IMR-90 (cell line): ENCODE results near the gene ANKRD31. TPM values are rescaled to one million over a fixed set of nuclear protein-coding genes. Genes with fewer than 3 reads are reported as not detected.

Source experiments
- ATAC-seq: fragments of 200-7000 bp; cut with Tn5 transposase; 2 replicates; pipeline ENCODE4 v1.9.1; 2020; ENCODE audit warnings: low read depth, mild to moderate bottlenecking, moderate library complexity
- BruUV-seq: library from RNA; stranded (reverse); fragments of 400-500 nt; replicated peaks from 2 replicates; lab custom pipeline; 2021; lab: Mats Ljungman, UMichigan
- CTCF ChIA-PET: fragments of 300-600 bp; formaldehyde crosslinking; extraction: SDS; loops from one replicate; lab custom pipeline; 2021; ENCODE audit warnings: antibody characterized with exemption; lab: Yijun Ruan, JAX
- POLR2A ChIA-PET: fragments of 300-600 bp; sonication (Branson Sonifier 250); formaldehyde crosslinking; loops from one replicate; lab custom pipeline; 2022; ENCODE audit warnings: antibody characterized with exemption; ENCODE audit not compliant: unreplicated experiment; lab: Charles Lee
- DNase-seq: peaks from one replicate; pipeline ENCODE4 v3.0.0; 2013
- H2AFZ ChIP-seq: replicated peaks from 2 replicates; pipeline ENCODE3; 2013; ENCODE audit warnings: low read length, mild to moderate bottlenecking; ENCODE audit not compliant: poor library complexity
- H2AK5ac ChIP-seq: 2 replicates; pipeline ENCODE4 v1.6.1; 2013; ENCODE audit warnings: low read depth, low read length, inconsistent platforms
- H2AK9ac ChIP-seq: replicated peaks from 2 replicates; pipeline ENCODE3; 2013; ENCODE audit warnings: mild to moderate bottlenecking, low read depth, low read length, moderate library complexity; ENCODE audit not compliant: poor library complexity
- H2BK120ac ChIP-seq: 2 replicates; pipeline ENCODE4 v1.6.1; 2013; ENCODE audit warnings: low read depth, low read length, inconsistent platforms
- H2BK15ac ChIP-seq: 3 replicates; pipeline ENCODE4 v1.6.1; 2013; ENCODE audit warnings: low read depth, low read length, inconsistent platforms
- H2BK20ac ChIP-seq: 2 replicates; pipeline ENCODE4 v1.6.1; 2013; ENCODE audit warnings: low read depth, mild to moderate bottlenecking, inconsistent platforms, low read length, moderate library complexity
- H2BK5ac ChIP-seq: 2 replicates; pipeline ENCODE4 v1.6.1; 2013; ENCODE audit warnings: mild to moderate bottlenecking, low read depth, low read length, inconsistent platforms; ENCODE audit not compliant: poor library complexity, severe bottlenecking
- H3K14ac ChIP-seq: replicated peaks from 2 replicates; pipeline ENCODE4 v1.6.1; 2013; ENCODE audit warnings: low read depth, low read length, inconsistent platforms
- H3K18ac ChIP-seq: 2 replicates; pipeline ENCODE4 v1.6.1; 2013; ENCODE audit warnings: low read depth, low read length, control low read depth
- H3K23ac ChIP-seq: 2 replicates; pipeline ENCODE4 v1.6.1; 2013; ENCODE audit warnings: low read depth, low read length, inconsistent platforms
- H3K27ac ChIP-seq: 2 replicates; pipeline ENCODE4 v1.5.1; 2013; ENCODE audit warnings: mild to moderate bottlenecking, control low read depth, low read length; ENCODE audit not compliant: insufficient read depth
- H3K27me3 ChIP-seq: 2 replicates; pipeline ENCODE4 v1.6.1; 2013; ENCODE audit warnings: low read length; ENCODE audit not compliant: control insufficient read depth, insufficient read depth
- H3K36me3 ChIP-seq: 2 replicates; pipeline ENCODE4 v1.6.1; 2013; ENCODE audit warnings: low read length, mixed read lengths; ENCODE audit not compliant: control insufficient read depth, insufficient read depth
- H3K4ac ChIP-seq: 2 replicates; pipeline ENCODE4 v1.6.1; 2013; ENCODE audit warnings: low read depth, low read length, inconsistent platforms
- H3K4me1 ChIP-seq: 2 replicates; pipeline ENCODE4 v1.6.1; 2013; ENCODE audit warnings: low read length, mixed read lengths; ENCODE audit not compliant: control insufficient read depth, insufficient read depth
- H3K4me2 ChIP-seq: 2 replicates; pipeline ENCODE4 v1.6.1; 2013; ENCODE audit warnings: low read depth, mild to moderate bottlenecking, control low read depth, low read length, moderate library complexity
- H3K4me3 ChIP-seq: 2 replicates; pipeline ENCODE4 v1.5.1; 2013; ENCODE audit warnings: low read depth, mild to moderate bottlenecking, control low read depth, low read length, moderate library complexity; ENCODE audit not compliant: insufficient read depth
- H3K56ac ChIP-seq: 2 replicates; pipeline ENCODE4 v1.6.1; 2013; ENCODE audit warnings: low read length, inconsistent platforms; ENCODE audit not compliant: insufficient read depth; ENCODE audit errors: extremely low read depth
- H3K79me1 ChIP-seq, 2 experiments: 2 replicates each; pipeline ENCODE4 v1.6.1; 2013; ENCODE audit warnings: low read length in 2 of 2, inconsistent platforms in 1 of 2, low read depth in 1 of 2
- H3K9ac ChIP-seq: 2 replicates; pipeline ENCODE4 v1.6.1; 2013; ENCODE audit warnings: low read depth, low read length, control low read depth
- H3K9me1 ChIP-seq: 2 replicates; pipeline ENCODE4 v1.6.1; 2013; ENCODE audit warnings: low read length, inconsistent platforms; ENCODE audit not compliant: insufficient read depth
- H3K9me3 ChIP-seq: 2 replicates; pipeline ENCODE4 v1.6.1; 2013; ENCODE audit warnings: low read length; ENCODE audit not compliant: control insufficient read depth, insufficient read depth
- H4K20me1 ChIP-seq: 2 replicates; pipeline ENCODE4 v1.6.1; 2013; ENCODE audit warnings: low read length, inconsistent platforms; ENCODE audit not compliant: insufficient read depth
- H4K5ac ChIP-seq: 2 replicates; pipeline ENCODE4 v1.6.1; 2013; ENCODE audit warnings: mild to moderate bottlenecking, low read depth, low read length, control low read depth
- H4K8ac ChIP-seq, 2 experiments: 2 replicates each; pipeline ENCODE4 v1.6.1; 2013; ENCODE audit warnings: low read depth in 2 of 2, low read length in 2 of 2, control low read depth in 1 of 2, inconsistent platforms in 1 of 2
- H4K91ac ChIP-seq: 2 replicates; pipeline ENCODE4 v1.6.1; 2013; ENCODE audit warnings: low read depth, low read length, inconsistent platforms; ENCODE audit not compliant: insufficient read depth
- BHLHE40 ChIP-seq: fragments of 150-350 bp; IDR thresholded peaks from 2 replicates; pipeline ENCODE4 v1.6.1; 2016; ENCODE audit warnings: mild to moderate bottlenecking, low read depth, low read length
- MAZ ChIP-seq: IDR thresholded peaks from 2 replicates; pipeline ENCODE4 v1.6.1; 2012; ENCODE audit warnings: low read depth, mild to moderate bottlenecking, low read length, improper control_type of control experiment, moderate library complexity, borderline replicate concordance
- MXI1 ChIP-seq: IDR thresholded peaks from 2 replicates; pipeline ENCODE4 v1.6.1; 2012; ENCODE audit warnings: low read depth, mild to moderate bottlenecking, low read length, moderate library complexity, borderline replicate concordance
- NFE2L2 ChIP-seq: fragments of 150-350 bp; IDR thresholded peaks from 2 replicates; pipeline ENCODE4 v1.6.1; 2016; ENCODE audit warnings: low read depth, mild to moderate bottlenecking, low read length
- RFX5 ChIP-seq: IDR thresholded peaks from 2 replicates; pipeline ENCODE4 v1.8.0; 2012; ENCODE audit warnings: low read depth, mild to moderate bottlenecking, low read length, moderate library complexity
- SMC3 ChIP-seq: fragments of 150-350 bp; IDR thresholded peaks from 2 replicates; pipeline ENCODE4 v1.6.1; 2016; ENCODE audit warnings: low read depth, mild to moderate bottlenecking, antibody characterized with exemption, low read length, moderate library complexity
- USF2 ChIP-seq: fragments of 150-350 bp; IDR thresholded peaks from 2 replicates; pipeline ENCODE4 v1.6.1; 2017; ENCODE audit warnings: mild to moderate bottlenecking, antibody characterized with exemption, low read length, low read depth
- whole genome bisulfite sequencing, 2 experiments: methylation state at CpG; one replicate each; pipeline versions ENCODE4 v1.1.5 to v1.1.7; 2013; ENCODE audit warnings: missing lambda C conversion rate in 2 of 2; ENCODE audit not compliant: insufficient read length in 1 of 2; ENCODE audit errors: extremely low coverage in 2 of 2; 5-methylcytosine and 5-hydroxymethylcytosine counted together
- dilution Hi-C: fragments of 300-500 bp; cut with HindIII; formaldehyde crosslinking; loops from one replicate; pipeline ENCODE4 v1.14.3; 2018; ENCODE audit warnings: low sequenced_read_pairs; ENCODE audit not compliant: unreplicated experiment
- in situ Hi-C: fragments of 300-500 bp; cut with MboI; formaldehyde crosslinking; loops from 3 replicates; pipeline ENCODE4 v1.14.3; 2019; ENCODE audit warnings: low sequenced_read_pairs, inconsistent platforms, mixed read lengths
- intact Hi-C: fragments of 100-400 bp; cut with micrococcal nuclease; formaldehyde crosslinking; loops from 2 replicates; pipeline ENCODE4 v1.10.0; 2022
- polyA plus RNA-seq, 3 experiments: library from polyadenylated mRNA; depleted of rRNA; stranded (reverse); fragments of >200 nt; gene quantifications; 2 replicates each; pipeline ENCODE4 v1.2.3, GENCODE V29; 2012; ENCODE audit warnings: low replicate concordance in 1 of 3
- total RNA-seq: library from RNA; depleted of rRNA; stranded (reverse); fragments of >200 nt; gene quantifications from 2 replicates; pipeline ENCODE4 v1.2.3, GENCODE V29; 2012
- TF ChIP-seq, protein P1 (sequence below): fragments of 150-350 bp; IDR thresholded peaks from 2 replicates; pipeline ENCODE4 v1.6.1; 2016; ENCODE audit warnings: low read depth, mild to moderate bottlenecking, low read length, moderate library complexity, borderline replicate concordance

The ANKRD31 gene
- total and polyA plus RNA-seq, 2 of the 4 experiments (the other 2 are of a cell fraction) = under 0.01 to 0.02 TPM

DNA sequence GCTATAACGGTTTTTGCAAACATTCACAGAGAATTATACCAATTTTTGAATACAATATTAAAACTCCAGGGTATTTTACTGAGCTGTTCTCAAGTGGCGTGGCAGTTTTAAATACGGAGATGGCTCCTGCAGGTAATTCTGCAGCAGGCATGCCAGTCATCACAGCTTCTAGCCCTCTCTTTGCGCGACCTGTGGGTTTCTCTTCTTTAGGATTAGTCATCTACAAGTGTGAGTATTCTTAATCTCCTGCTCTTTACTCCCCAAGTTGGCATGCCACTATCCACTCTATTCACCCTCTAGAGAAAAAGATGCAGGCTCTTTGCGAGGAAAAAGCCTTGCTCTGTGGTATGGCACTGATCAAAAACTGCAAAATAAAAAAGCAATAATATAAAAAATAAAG lies 43.9 kb downstream of the ANKRD31 start:
- H3K9me1 ChIP-seq = no peaks in the 10 kb centered on the region
- BruUV-seq = no TSS peak
- no peak overlapping the region for H4K91ac ChIP-seq
- intact Hi-C loops (no loop called here), in situ Hi-C loops (no loop called here), dilution Hi-C loops (no loop called here)
- H3K14ac ChIP-seq = no peak overlapping the region
- H2AFZ ChIP-seq = no peak overlapping the region
- H3K36me3 ChIP-seq = no peaks in the 10 kb centered on the region
- H3K27me3 ChIP-seq = no peaks in the 10 kb centered on the region; the same call in 1 of the 2 replicates
- H3K23ac ChIP-seq = no peak overlapping the region
- no peak overlapping the region for H3K56ac ChIP-seq
- H3K4me2 ChIP-seq = no peak overlapping the region
- H2BK20ac ChIP-seq = no peak overlapping the region
- CTCF ChIA-PET = no interaction called here
- POLR2A ChIA-PET = no interaction called here
- H4K5ac ChIP-seq = no peak overlapping the region
- no peak overlapping the region for H3K4ac ChIP-seq
- no peaks in the 10 kb centered on the region for H3K4me1 ChIP-seq
- H4K8ac ChIP-seq = no peak overlapping the region
- H3K18ac ChIP-seq = no peak overlapping the region
- no peaks in the 10 kb centered on the region for H3K79me1 ChIP-seq
- H3K4me3 ChIP-seq = no peak overlapping the region
- DNase-seq (no peak), ATAC-seq (no peak)
- WGBS, 2 experiments = no CpG with 5 or more reads among the region's 6 CpGs
- no peak overlapping the region for H3K9ac ChIP-seq
- no peak overlapping the region for H2BK120ac ChIP-seq
- no peak overlapping the region for H2BK5ac ChIP-seq
- no peaks in the 10 kb centered on the region for H4K20me1 ChIP-seq
- no peak overlapping the region for H2BK15ac ChIP-seq
- no peak overlapping the region for H3K27ac ChIP-seq
- H2AK5ac ChIP-seq = no peak overlapping the region
- no peaks in the 10 kb centered on the region for H3K9me3 ChIP-seq
- TF ChIP-seq, protein P1, sequence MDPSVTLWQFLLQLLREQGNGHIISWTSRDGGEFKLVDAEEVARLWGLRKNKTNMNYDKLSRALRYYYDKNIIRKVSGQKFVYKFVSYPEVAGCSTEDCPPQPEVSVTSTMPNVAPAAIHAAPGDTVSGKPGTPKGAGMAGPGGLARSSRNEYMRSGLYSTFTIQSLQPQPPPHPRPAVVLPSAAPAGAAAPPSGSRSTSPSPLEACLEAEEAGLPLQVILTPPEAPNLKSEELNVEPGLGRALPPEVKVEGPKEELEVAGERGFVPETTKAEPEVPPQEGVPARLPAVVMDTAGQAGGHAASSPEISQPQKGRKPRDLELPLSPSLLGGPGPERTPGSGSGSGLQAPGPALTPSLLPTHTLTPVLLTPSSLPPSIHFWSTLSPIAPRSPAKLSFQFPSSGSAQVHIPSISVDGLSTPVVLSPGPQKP = no peak
- no peak for TF ChIP-seq BHLHE40
- TF ChIP-seq NFE2L2 = no peak
- TF ChIP-seq USF2 = no peak
- no peak for TF ChIP-seq RFX5
- TF ChIP-seq MAZ = no peak
- no peak for TF ChIP-seq MXI1
- TF ChIP-seq SMC3 = no peak
- no peak overlapping the region for H2AK9ac ChIP-seq
